WTC11 (cell line): Measurements from ENCODE around the gene SLC19A1. TPM values are rescaled to one million over a fixed set of nuclear protein-coding genes. Genes with fewer than 3 reads are reported as not detected.

Experiments used
- ATAC-seq: fragments of 200-7000 bp; cut with Tn5 transposase; 2 replicates; pipeline ENCODE4 v1.10.0; 2021; ENCODE audit warnings: mild to moderate bottlenecking, moderate library complexity
- CTCF ChIA-PET: fragments of 300-600 bp; sonication (Branson Sonifier 250); formaldehyde crosslinking; loops from one replicate; lab custom pipeline; 2021; ENCODE audit warnings: antibody characterized with exemption; lab: Charles Lee
- POLR2A ChIA-PET: fragments of 350-600 bp; sonication (Branson Sonifier 250); formaldehyde crosslinking; loops from one replicate; lab custom pipeline; 2021; ENCODE audit warnings: antibody characterized with exemption; lab: Charles Lee
- DNase-seq: peaks from one replicate; pipeline ENCODE4 v3.0.0; 2021; ENCODE audit warnings: low spot score
- H3K27ac Mint-ChIP-seq: 2 replicates; pipeline ENCODE4 v1.8.0; 2021; ENCODE audit warnings: mixed read lengths
- H3K27me3 Mint-ChIP-seq: 2 replicates; pipeline ENCODE4 v1.8.0; 2021; ENCODE audit warnings: low read depth, mild to moderate bottlenecking, moderate library complexity, mixed read lengths
- H3K36me3 Mint-ChIP-seq: 2 replicates; pipeline ENCODE4 v1.8.0; 2021; ENCODE audit warnings: mixed read lengths
- H3K4me1 Mint-ChIP-seq: 2 replicates; pipeline ENCODE4 v1.8.0; 2022; ENCODE audit warnings: mixed read lengths
- H3K4me3 Mint-ChIP-seq: 2 replicates; pipeline ENCODE4 v1.8.0; 2021; ENCODE audit warnings: mild to moderate bottlenecking, moderate library complexity, mixed read lengths
- H3K9me3 Mint-ChIP-seq: 2 replicates; pipeline ENCODE4 v1.8.0; 2021; ENCODE audit warnings: mixed read lengths
- CREB1 ChIP-seq: sonication (generic); formaldehyde crosslinking; IDR thresholded peaks from 2 replicates; pipeline ENCODE4 v1.8.0; 2023; ENCODE audit warnings: mild to moderate bottlenecking, missing genetic modification reagents
- ELF4 ChIP-seq: sonication (generic); formaldehyde crosslinking; IDR thresholded peaks from 2 replicates; pipeline ENCODE4 v1.8.1; 2022; ENCODE audit warnings: low read depth, mild to moderate bottlenecking, moderate library complexity, missing genetic modification reagents
- ESRRA ChIP-seq: sonication (generic); formaldehyde crosslinking; IDR thresholded peaks from 2 replicates; pipeline ENCODE4 v1.8.1; 2022; ENCODE audit warnings: mild to moderate bottlenecking, missing genetic modification reagents, borderline replicate concordance
- GABPB1 ChIP-seq: sonication (generic); formaldehyde crosslinking; IDR thresholded peaks from 2 replicates; pipeline ENCODE4 v1.8.1; 2023; ENCODE audit warnings: mild to moderate bottlenecking, missing genetic modification reagents
- IRF2 ChIP-seq: sonication (generic); formaldehyde crosslinking; IDR thresholded peaks from 2 replicates; pipeline ENCODE4 v1.8.0; 2022; ENCODE audit warnings: low read depth, missing genetic modification reagents, borderline replicate concordance
- JAZF1 ChIP-seq: fragments of 250-450 bp; sonication (Bioruptor Pico); IDR thresholded peaks from 2 replicates; pipeline ENCODE4 v1.9.0; 2021; ENCODE audit warnings: moderate library complexity, mild to moderate bottlenecking, inconsistent platforms
- MYBL2 ChIP-seq: sonication (generic); formaldehyde crosslinking; IDR thresholded peaks from 2 replicates; pipeline ENCODE4 v1.8.1; 2023; ENCODE audit warnings: mild to moderate bottlenecking, moderate library complexity, missing genetic modification reagents
- NR2C2 ChIP-seq: sonication (generic); formaldehyde crosslinking; IDR thresholded peaks from 2 replicates; pipeline ENCODE4 v1.8.0; 2022; ENCODE audit warnings: mild to moderate bottlenecking, missing genetic modification reagents
- TCF7 ChIP-seq: sonication (generic); formaldehyde crosslinking; IDR thresholded peaks from 2 replicates; pipeline ENCODE4 v1.8.0; 2022; ENCODE audit warnings: mild to moderate bottlenecking, low read depth, missing genetic modification reagents, moderate library complexity
- TEAD1 ChIP-seq: sonication (generic); formaldehyde crosslinking; IDR thresholded peaks from 2 replicates; pipeline ENCODE4 v1.8.0; 2022; ENCODE audit warnings: mild to moderate bottlenecking, missing genetic modification reagents
- TEAD4 ChIP-seq: sonication (generic); formaldehyde crosslinking; IDR thresholded peaks from 2 replicates; pipeline ENCODE4 v1.8.0; 2022; ENCODE audit warnings: mild to moderate bottlenecking, missing genetic modification reagents
- ZNF121 ChIP-seq: sonication (generic); formaldehyde crosslinking; IDR thresholded peaks from 2 replicates; pipeline ENCODE4 v1.8.0; 2023; ENCODE audit warnings: missing genetic modification reagents
- ZNF219 ChIP-seq: sonication (generic); formaldehyde crosslinking; IDR thresholded peaks from 2 replicates; pipeline ENCODE4 v1.8.0; 2023; ENCODE audit warnings: missing genetic modification reagents, mild to moderate bottlenecking, borderline replicate concordance
- ZNF232 ChIP-seq: sonication (generic); formaldehyde crosslinking; IDR thresholded peaks from 2 replicates; pipeline ENCODE4 v1.8.0; 2022; ENCODE audit warnings: mild to moderate bottlenecking, missing genetic modification reagents
- ZNF263 ChIP-seq: sonication (generic); formaldehyde crosslinking; IDR thresholded peaks from 2 replicates; pipeline ENCODE4 v1.8.1; 2022; ENCODE audit warnings: low read depth, mild to moderate bottlenecking, moderate library complexity, missing genetic modification reagents
- ZNF317 ChIP-seq: sonication (generic); formaldehyde crosslinking; IDR thresholded peaks from 2 replicates; pipeline ENCODE4 v1.8.1; 2023; ENCODE audit warnings: low read depth, mild to moderate bottlenecking, moderate library complexity, missing genetic modification reagents, borderline replicate concordance
- ZNF396 ChIP-seq: fragments of 250-450 bp; sonication (Bioruptor Pico); IDR thresholded peaks from 2 replicates; pipeline ENCODE4 v1.8.0; 2021; ENCODE audit warnings: mild to moderate bottlenecking, moderate library complexity, borderline replicate concordance
- total RNA-seq: library from RNA; stranded (reverse); gene quantifications from 3 replicates; pipeline ENCODE4 v1.2.3, GENCODE V29; 2021
- TF ChIP-seq, protein P1 (sequence below): sonication (generic); formaldehyde crosslinking; IDR thresholded peaks from 2 replicates; pipeline ENCODE4 v1.8.1; 2022; ENCODE audit warnings: low read depth, missing genetic modification reagents, borderline replicate concordance
- TF ChIP-seq, protein P2 (sequence below): sonication (generic); formaldehyde crosslinking; IDR thresholded peaks from 2 replicates; pipeline ENCODE4 v1.8.0; 2022; ENCODE audit warnings: missing genetic modification reagents
- TF ChIP-seq, protein P3 (sequence below): sonication (generic); formaldehyde crosslinking; IDR thresholded peaks from 2 replicates; pipeline ENCODE4 v1.8.1; 2023; ENCODE audit warnings: mild to moderate bottlenecking, moderate library complexity, missing genetic modification reagents
- TF ChIP-seq, protein P4 (sequence below): fragments of 250-450 bp; sonication (Bioruptor Pico); IDR thresholded peaks from 2 replicates; pipeline ENCODE4 v1.9.0; 2021; ENCODE audit warnings: mild to moderate bottlenecking, borderline replicate concordance

SLC19A1 gene
- total RNA-seq, 1 experiment from 2014 or later = 29.8 TPM

DNA sequence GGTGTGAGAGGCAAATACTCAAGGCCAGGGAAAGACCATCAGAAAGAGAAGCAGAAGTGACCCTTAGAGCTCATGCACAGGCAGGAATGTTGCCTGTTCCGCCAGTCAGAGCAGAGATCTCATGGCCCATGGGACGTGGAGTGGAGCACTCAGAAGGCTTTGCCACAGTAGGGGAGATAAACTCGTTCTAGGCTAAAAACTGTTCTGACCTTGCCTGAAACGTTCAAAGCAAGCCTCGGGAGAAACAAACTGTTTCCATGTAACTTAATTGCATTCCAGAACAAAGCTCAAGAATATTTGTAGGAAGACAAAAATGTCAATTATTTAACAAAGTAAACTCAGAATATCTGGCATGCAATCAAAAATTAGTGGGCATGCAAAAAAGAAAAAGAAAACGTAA, 20.7 kb upstream of the SLC19A1 start:
- H3K4me3 Mint-ChIP-seq = no peak overlapping the region
- TF ChIP-seq GABPB1 (CRISPR knock-in tag) (no peak), TCF7 (CRISPR knock-in tag) (no peak), NR2C2 (CRISPR knock-in tag) (no peak), JAZF1 (no peak), CREB1 (CRISPR knock-in tag) (no peak), TEAD4 (no peak), ZNF263 (CRISPR knock-in tag) (no peak), TEAD1 (CRISPR knock-in tag) (no peak), ZNF232 (CRISPR knock-in tag) (no peak), ZNF317 (no peak), ZNF219 (CRISPR knock-in tag) (no peak), ZNF121 (CRISPR knock-in tag) (no peak), ELF4 (no peak), IRF2 (CRISPR knock-in tag) (no peak)
- TF ChIP-seq, protein P1, sequence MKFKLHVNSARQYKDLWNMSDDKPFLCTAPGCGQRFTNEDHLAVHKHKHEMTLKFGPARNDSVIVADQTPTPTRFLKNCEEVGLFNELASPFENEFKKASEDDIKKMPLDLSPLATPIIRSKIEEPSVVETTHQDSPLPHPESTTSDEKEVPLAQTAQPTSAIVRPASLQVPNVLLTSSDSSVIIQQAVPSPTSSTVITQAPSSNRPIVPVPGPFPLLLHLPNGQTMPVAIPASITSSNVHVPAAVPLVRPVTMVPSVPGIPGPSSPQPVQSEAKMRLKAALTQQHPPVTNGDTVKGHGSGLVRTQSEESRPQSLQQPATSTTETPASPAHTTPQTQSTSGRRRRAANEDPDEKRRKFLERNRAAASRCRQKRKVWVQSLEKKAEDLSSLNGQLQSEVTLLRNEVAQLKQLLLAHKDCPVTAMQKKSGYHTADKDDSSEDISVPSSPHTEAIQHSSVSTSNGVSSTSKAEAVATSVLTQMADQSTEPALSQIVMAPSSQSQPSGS (CRISPR knock-in tag) = no peak
- TF ChIP-seq, protein P2, sequence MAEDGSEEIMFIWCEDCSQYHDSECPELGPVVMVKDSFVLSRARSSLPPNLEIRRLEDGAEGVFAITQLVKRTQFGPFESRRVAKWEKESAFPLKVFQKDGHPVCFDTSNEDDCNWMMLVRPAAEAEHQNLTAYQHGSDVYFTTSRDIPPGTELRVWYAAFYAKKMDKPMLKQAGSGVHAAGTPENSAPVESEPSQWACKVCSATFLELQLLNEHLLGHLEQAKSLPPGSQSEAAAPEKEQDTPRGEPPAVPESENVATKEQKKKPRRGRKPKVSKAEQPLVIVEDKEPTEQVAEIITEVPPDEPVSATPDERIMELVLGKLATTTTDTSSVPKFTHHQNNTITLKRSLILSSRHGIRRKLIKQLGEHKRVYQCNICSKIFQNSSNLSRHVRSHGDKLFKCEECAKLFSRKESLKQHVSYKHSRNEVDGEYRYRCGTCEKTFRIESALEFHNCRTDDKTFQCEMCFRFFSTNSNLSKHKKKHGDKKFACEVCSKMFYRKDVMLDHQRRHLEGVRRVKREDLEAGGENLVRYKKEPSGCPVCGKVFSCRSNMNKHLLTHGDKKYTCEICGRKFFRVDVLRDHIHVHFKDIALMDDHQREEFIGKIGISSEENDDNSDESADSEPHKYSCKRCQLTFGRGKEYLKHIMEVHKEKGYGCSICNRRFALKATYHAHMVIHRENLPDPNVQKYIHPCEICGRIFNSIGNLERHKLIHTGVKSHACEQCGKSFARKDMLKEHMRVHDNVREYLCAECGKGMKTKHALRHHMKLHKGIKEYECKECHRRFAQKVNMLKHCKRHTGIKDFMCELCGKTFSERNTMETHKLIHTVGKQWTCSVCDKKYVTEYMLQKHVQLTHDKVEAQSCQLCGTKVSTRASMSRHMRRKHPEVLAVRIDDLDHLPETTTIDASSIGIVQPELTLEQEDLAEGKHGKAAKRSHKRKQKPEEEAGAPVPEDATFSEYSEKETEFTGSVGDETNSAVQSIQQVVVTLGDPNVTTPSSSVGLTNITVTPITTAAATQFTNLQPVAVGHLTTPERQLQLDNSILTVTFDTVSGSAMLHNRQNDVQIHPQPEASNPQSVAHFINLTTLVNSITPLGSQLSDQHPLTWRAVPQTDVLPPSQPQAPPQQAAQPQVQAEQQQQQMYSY (CRISPR knock-in tag) = no peak
- TF ChIP-seq, protein P3, sequence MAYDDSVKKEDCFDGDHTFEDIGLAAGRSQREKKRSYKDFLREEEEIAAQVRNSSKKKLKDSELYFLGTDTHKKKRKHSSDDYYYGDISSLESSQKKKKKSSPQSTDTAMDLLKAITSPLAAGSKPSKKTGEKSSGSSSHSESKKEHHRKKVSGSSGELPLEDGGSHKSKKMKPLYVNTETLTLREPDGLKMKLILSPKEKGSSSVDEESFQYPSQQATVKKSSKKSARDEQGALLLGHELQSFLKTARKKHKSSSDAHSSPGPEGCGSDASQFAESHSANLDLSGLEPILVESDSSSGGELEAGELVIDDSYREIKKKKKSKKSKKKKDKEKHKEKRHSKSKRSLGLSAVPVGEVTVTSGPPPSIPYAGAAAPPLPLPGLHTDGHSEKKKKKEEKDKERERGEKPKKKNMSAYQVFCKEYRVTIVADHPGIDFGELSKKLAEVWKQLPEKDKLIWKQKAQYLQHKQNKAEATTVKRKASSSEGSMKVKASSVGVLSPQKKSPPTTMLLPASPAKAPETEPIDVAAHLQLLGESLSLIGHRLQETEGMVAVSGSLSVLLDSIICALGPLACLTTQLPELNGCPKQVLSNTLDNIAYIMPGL (CRISPR knock-in tag) = no peak
- H3K27ac Mint-ChIP-seq = no peak overlapping the region
- H3K9me3 Mint-ChIP-seq = peaks cover 10% of the 10 kb centered on the region
- no peak for ATAC-seq
- peaks cover 14% of the 10 kb centered on the region for H3K4me1 Mint-ChIP-seq
- ChIA-PET POLR2A (no interaction called here), CTCF (interaction anchor here (1.1 kb wide), 1 partner anchor 29 kb away, joined by 5 read pairs; no protein-coding TSS in a partner anchor)
- no peak for DNase-seq
- H3K36me3 Mint-ChIP-seq = no peaks in the 10 kb centered on the region
- peaks cover 20% of the 10 kb centered on the region for H3K27me3 Mint-ChIP-seq

DNA sequence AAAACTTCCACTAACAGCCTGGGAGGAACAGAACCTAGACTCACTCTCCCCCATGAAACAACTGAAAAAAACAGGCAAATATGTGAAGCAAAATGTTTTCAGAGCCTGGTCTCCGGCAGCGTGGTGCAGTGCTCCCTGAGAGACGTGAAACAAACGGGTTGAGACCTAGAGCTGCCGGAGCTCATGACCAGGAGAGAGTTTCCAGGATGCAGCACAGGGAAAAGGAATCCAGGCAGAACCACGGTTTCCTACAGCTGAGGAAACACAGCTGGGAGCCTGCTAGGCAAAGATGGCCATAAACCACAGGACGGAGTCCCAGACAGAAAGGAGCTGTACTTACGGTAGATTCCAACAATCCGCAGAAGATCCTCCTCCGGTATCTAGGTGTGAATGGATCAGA, 20.2 kb upstream of the SLC19A1 start:
- peaks cover 20% of the 10 kb centered on the region for H3K27me3 Mint-ChIP-seq
- POLR2A ChIA-PET = no interaction called here
- no peak for ATAC-seq
- no peak overlapping the region for H3K4me3 Mint-ChIP-seq
- CTCF ChIA-PET = interaction anchor here (1.1 kb wide), 1 partner anchor 30 kb away, joined by 5 read pairs; no protein-coding TSS in a partner anchor
- peaks cover 10% of the 10 kb centered on the region for H3K9me3 Mint-ChIP-seq
- H3K4me1 Mint-ChIP-seq = peaks cover 14% of the 10 kb centered on the region
- no peaks in the 10 kb centered on the region for H3K36me3 Mint-ChIP-seq
- DNase-seq = no peak
- no peak overlapping the region for H3K27ac Mint-ChIP-seq
- TF ChIP-seq MYBL2 (CRISPR knock-in tag) = no peak
- TF ChIP-seq, protein P3 (CRISPR knock-in tag) = no peak
- TF ChIP-seq, protein P4, sequence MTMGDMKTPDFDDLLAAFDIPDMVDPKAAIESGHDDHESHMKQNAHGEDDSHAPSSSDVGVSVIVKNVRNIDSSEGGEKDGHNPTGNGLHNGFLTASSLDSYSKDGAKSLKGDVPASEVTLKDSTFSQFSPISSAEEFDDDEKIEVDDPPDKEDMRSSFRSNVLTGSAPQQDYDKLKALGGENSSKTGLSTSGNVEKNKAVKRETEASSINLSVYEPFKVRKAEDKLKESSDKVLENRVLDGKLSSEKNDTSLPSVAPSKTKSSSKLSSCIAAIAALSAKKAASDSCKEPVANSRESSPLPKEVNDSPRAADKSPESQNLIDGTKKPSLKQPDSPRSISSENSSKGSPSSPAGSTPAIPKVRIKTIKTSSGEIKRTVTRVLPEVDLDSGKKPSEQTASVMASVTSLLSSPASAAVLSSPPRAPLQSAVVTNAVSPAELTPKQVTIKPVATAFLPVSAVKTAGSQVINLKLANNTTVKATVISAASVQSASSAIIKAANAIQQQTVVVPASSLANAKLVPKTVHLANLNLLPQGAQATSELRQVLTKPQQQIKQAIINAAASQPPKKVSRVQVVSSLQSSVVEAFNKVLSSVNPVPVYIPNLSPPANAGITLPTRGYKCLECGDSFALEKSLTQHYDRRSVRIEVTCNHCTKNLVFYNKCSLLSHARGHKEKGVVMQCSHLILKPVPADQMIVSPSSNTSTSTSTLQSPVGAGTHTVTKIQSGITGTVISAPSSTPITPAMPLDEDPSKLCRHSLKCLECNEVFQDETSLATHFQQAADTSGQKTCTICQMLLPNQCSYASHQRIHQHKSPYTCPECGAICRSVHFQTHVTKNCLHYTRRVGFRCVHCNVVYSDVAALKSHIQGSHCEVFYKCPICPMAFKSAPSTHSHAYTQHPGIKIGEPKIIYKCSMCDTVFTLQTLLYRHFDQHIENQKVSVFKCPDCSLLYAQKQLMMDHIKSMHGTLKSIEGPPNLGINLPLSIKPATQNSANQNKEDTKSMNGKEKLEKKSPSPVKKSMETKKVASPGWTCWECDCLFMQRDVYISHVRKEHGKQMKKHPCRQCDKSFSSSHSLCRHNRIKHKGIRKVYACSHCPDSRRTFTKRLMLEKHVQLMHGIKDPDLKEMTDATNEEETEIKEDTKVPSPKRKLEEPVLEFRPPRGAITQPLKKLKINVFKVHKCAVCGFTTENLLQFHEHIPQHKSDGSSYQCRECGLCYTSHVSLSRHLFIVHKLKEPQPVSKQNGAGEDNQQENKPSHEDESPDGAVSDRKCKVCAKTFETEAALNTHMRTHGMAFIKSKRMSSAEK = no peak
- no peak for TF ChIP-seq ZNF396 (CRISPR knock-in tag)
- TF ChIP-seq ESRRA (CRISPR knock-in tag) = no peak
